ENCODE results near the gene AP3S2.

AP3S2 gene

GRCh38 chr15:89839167-89839810, 54.5 kb downstream of the AP3S2 start:
- no peak overlapping the region for H3K27ac ChIP-seq
- no peaks in the 10 kb centered on the region for H3K79me2 ChIP-seq (ENCODE audit: insufficient read depth, low read depth)
- no peak overlapping the region for H2AFZ ChIP-seq (ENCODE audit: low read depth)
- no peak overlapping the region for H3K4me3 ChIP-seq (IDR thresholded peaks at IDR 0.05; ENCODE audit: insufficient read depth, low read depth, low read length)
- no peak overlapping the region; the same call in 1 of the 2 replicates for H3K4me2 ChIP-seq
- no peaks in the 10 kb centered on the region for H4K20me1 ChIP-seq (ENCODE audit: insufficient read depth)
- H3K4me1 ChIP-seq (ENCODE audit: low read depth, poor library complexity, severe bottlenecking), result peaks cover 56% of the 10 kb centered on the region
- H3K36me3 ChIP-seq (ENCODE audit: insufficient read depth), result peaks cover 6% of the 10 kb centered on the region; the same call in 1 of the 2 replicates
- TF ChIP-seq CTCF (conservative IDR thresholded peaks at IDR 0.05; ENCODE audit: low read depth, low read length), result no peak
- H3K9ac ChIP-seq, result no peak overlapping the region
- no peaks in the 10 kb centered on the region for H3K27me3 ChIP-seq (ENCODE audit: insufficient read depth, low read depth)

GRCh38 chr15:89837830-89838178, 56.0 kb downstream of the AP3S2 start:
- no peak overlapping the region; the same call in 1 of the 2 replicates for H3K27ac ChIP-seq
- peaks cover 12% of the 10 kb centered on the region; the same call in 1 of the 2 replicates for H3K36me3 ChIP-seq (ENCODE audit: insufficient read depth)

GRCh38 chr15:89837134-89837829, 56.5 kb downstream of the AP3S2 start:
- Histone ChIP-seq H3K79me2 (ENCODE audit: insufficient read depth, low read depth) (no peaks in the 10 kb centered on the region), H3K4me3 (IDR thresholded peaks at IDR 0.05; ENCODE audit: insufficient read depth, low read depth, low read length) (no peak overlapping the region), H2AFZ (ENCODE audit: low read depth) (no peak overlapping the region), H3K9ac (no peak overlapping the region), H3K27me3 (ENCODE audit: insufficient read depth, low read depth) (no peaks in the 10 kb centered on the region), H3K4me1 (ENCODE audit: low read depth, poor library complexity, severe bottlenecking) (peaks cover 47% of the 10 kb centered on the region), H3K4me2 (no peak overlapping the region), H4K20me1 (ENCODE audit: insufficient read depth) (no peaks in the 10 kb centered on the region), H3K27ac (no peak overlapping the region), H3K36me3 (ENCODE audit: insufficient read depth) (peaks cover 12% of the 10 kb centered on the region; the same call in 1 of the 2 replicates)
- TF ChIP-seq CTCF (conservative IDR thresholded peaks at IDR 0.05; ENCODE audit: low read depth, low read length), result no peak

More at GRCh38 chr15:89837830-89838178, 56.0 kb downstream of the AP3S2 start:
- Histone ChIP-seq H2AFZ (ENCODE audit: low read depth) (no peak overlapping the region), H3K4me2 (no peak overlapping the region), H4K20me1 (ENCODE audit: insufficient read depth) (no peaks in the 10 kb centered on the region), H3K27me3 (ENCODE audit: insufficient read depth, low read depth) (no peaks in the 10 kb centered on the region), H3K9ac (no peak overlapping the region), H3K4me1 (ENCODE audit: low read depth, poor library complexity, severe bottlenecking) (peaks cover 51% of the 10 kb centered on the region), H3K4me3 (IDR thresholded peaks at IDR 0.05; ENCODE audit: insufficient read depth, low read depth, low read length) (no peak overlapping the region), H3K79me2 (ENCODE audit: insufficient read depth, low read depth) (no peaks in the 10 kb centered on the region)
- no peak for TF ChIP-seq CTCF (conservative IDR thresholded peaks at IDR 0.05; ENCODE audit: low read depth, low read length)

GRCh38 chr15:89836267-89837133, 57.3 kb downstream of the AP3S2 start:
- TF ChIP-seq CTCF (conservative IDR thresholded peaks at IDR 0.05; ENCODE audit: low read depth, low read length), result no peak
- Histone ChIP-seq H4K20me1 (ENCODE audit: insufficient read depth) (no peaks in the 10 kb centered on the region), H3K9ac (no peak overlapping the region), H3K4me2 (no peak overlapping the region), H3K27ac (no peak overlapping the region), H3K4me1 (ENCODE audit: low read depth, poor library complexity, severe bottlenecking) (peaks cover 39% of the 10 kb centered on the region), H3K4me3 (IDR thresholded peaks at IDR 0.05; ENCODE audit: insufficient read depth, low read depth, low read length) (no peak overlapping the region), H3K36me3 (ENCODE audit: insufficient read depth) (peaks cover 12% of the 10 kb centered on the region; the same call in 1 of the 2 replicates), H2AFZ (ENCODE audit: low read depth) (no peak overlapping the region), H3K27me3 (ENCODE audit: insufficient read depth, low read depth) (no peaks in the 10 kb centered on the region), H3K79me2 (ENCODE audit: insufficient read depth, low read depth) (no peaks in the 10 kb centered on the region)
